HEK293 (cell line): ENCODE data around the gene KCNH8.
"Not testable (repeated sequence)": the region's sequence is repeated elsewhere in the genome, so short reads cannot be mapped to it uniquely, and the experiment has no call there.

Experiments used
- YY1 ChIP-seq: fragments of 450-650 bp; formaldehyde crosslinking; IDR thresholded peaks from 2 replicates; pipeline ENCODE4 v1.5.1; 2018; ENCODE audit warnings: missing biosample characterization, missing genetic modification characterization
- YY2 ChIP-seq: fragments of 450-650 bp; formaldehyde crosslinking; IDR thresholded peaks from 2 replicates; pipeline ENCODE4 v1.5.1; 2016; ENCODE audit warnings: missing biosample characterization, missing genetic modification characterization
- ZEB2 ChIP-seq: fragments of 450-650 bp; formaldehyde crosslinking; IDR thresholded peaks from 2 replicates; pipeline ENCODE4 v1.5.1; 2016; ENCODE audit warnings: missing biosample characterization, missing genetic modification characterization
- ZNF211 ChIP-seq: fragments of 450-650 bp; formaldehyde crosslinking; IDR thresholded peaks from 2 replicates; pipeline ENCODE4 v1.5.1; 2016; ENCODE audit warnings: low read depth, missing biosample characterization, missing genetic modification characterization
- ZNF426 ChIP-seq: fragments of 450-650 bp; formaldehyde crosslinking; IDR thresholded peaks from 2 replicates; pipeline ENCODE4 v1.5.1; 2017; ENCODE audit warnings: missing biosample characterization, missing genetic modification characterization, mild to moderate bottlenecking, inconsistent platforms, moderate library complexity
- TF ChIP-seq, protein P1 (sequence below): fragments of 450-650 bp; formaldehyde crosslinking; IDR thresholded peaks from 2 replicates; pipeline ENCODE4 v1.5.1; 2016; ENCODE audit warnings: missing biosample characterization, missing genetic modification characterization
- TF ChIP-seq, protein P2 (sequence below): fragments of 450-650 bp; formaldehyde crosslinking; IDR thresholded peaks from 2 replicates; pipeline ENCODE4 v1.5.1; 2016; ENCODE audit warnings: missing biosample characterization, missing genetic modification characterization
- TF ChIP-seq, protein P3 (sequence below): fragments of 450-650 bp; formaldehyde crosslinking; IDR thresholded peaks from 2 replicates; pipeline ENCODE4 v1.5.1; 2016; ENCODE audit warnings: missing biosample characterization, missing genetic modification characterization, borderline replicate concordance

DNA sequence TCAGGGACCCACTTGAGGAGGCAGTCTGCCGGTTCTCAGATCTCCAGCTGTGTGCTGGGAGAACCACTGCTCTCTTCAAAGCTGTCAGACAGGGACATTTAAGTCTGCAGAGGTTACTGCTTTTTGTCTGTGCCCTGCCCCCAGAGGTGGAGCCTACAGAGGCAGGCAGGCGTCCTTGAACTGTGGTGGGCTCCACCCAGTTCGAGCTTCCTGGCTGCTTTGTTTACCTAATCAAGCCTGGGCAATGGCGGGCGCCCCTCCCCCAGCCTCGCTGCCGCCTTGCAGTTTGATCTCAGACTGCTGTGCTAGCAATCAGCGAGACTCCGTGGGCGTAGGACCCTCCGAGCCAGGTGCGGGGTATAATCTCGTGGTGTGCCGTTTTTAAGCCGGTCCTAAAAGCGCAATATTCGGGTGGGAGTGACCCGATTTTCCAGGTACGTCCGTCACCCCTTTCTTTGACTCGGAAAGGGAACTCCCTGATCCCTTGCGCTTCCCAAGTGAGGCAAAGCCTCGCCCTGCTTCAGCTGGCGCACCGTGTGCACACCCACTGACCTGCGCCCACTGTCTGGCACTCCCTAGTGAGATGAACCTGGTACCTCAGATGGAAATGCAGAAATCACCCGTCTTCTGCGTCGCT lies 45.5 kb upstream of the KCNH8 start:
- TF ChIP-seq YY1 (tag by site-specific recombination); ZNF426; YY2 (tag by site-specific recombination); ZEB2; ZNF211 (tag by site-specific recombination): not testable (repeated sequence)
- TF ChIP-seq, protein P1, sequence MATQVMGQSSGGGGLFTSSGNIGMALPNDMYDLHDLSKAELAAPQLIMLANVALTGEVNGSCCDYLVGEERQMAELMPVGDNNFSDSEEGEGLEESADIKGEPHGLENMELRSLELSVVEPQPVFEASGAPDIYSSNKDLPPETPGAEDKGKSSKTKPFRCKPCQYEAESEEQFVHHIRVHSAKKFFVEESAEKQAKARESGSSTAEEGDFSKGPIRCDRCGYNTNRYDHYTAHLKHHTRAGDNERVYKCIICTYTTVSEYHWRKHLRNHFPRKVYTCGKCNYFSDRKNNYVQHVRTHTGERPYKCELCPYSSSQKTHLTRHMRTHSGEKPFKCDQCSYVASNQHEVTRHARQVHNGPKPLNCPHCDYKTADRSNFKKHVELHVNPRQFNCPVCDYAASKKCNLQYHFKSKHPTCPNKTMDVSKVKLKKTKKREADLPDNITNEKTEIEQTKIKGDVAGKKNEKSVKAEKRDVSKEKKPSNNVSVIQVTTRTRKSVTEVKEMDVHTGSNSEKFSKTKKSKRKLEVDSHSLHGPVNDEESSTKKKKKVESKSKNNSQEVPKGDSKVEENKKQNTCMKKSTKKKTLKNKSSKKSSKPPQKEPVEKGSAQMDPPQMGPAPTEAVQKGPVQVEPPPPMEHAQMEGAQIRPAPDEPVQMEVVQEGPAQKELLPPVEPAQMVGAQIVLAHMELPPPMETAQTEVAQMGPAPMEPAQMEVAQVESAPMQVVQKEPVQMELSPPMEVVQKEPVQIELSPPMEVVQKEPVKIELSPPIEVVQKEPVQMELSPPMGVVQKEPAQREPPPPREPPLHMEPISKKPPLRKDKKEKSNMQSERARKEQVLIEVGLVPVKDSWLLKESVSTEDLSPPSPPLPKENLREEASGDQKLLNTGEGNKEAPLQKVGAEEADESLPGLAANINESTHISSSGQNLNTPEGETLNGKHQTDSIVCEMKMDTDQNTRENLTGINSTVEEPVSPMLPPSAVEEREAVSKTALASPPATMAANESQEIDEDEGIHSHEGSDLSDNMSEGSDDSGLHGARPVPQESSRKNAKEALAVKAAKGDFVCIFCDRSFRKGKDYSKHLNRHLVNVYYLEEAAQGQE (tag by site-specific recombination), result not testable (repeated sequence)
- TF ChIP-seq, protein P2, sequence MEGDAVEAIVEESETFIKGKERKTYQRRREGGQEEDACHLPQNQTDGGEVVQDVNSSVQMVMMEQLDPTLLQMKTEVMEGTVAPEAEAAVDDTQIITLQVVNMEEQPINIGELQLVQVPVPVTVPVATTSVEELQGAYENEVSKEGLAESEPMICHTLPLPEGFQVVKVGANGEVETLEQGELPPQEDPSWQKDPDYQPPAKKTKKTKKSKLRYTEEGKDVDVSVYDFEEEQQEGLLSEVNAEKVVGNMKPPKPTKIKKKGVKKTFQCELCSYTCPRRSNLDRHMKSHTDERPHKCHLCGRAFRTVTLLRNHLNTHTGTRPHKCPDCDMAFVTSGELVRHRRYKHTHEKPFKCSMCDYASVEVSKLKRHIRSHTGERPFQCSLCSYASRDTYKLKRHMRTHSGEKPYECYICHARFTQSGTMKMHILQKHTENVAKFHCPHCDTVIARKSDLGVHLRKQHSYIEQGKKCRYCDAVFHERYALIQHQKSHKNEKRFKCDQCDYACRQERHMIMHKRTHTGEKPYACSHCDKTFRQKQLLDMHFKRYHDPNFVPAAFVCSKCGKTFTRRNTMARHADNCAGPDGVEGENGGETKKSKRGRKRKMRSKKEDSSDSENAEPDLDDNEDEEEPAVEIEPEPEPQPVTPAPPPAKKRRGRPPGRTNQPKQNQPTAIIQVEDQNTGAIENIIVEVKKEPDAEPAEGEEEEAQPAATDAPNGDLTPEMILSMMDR (tag by site-specific recombination), result not testable (repeated sequence)
- TF ChIP-seq, protein P3, sequence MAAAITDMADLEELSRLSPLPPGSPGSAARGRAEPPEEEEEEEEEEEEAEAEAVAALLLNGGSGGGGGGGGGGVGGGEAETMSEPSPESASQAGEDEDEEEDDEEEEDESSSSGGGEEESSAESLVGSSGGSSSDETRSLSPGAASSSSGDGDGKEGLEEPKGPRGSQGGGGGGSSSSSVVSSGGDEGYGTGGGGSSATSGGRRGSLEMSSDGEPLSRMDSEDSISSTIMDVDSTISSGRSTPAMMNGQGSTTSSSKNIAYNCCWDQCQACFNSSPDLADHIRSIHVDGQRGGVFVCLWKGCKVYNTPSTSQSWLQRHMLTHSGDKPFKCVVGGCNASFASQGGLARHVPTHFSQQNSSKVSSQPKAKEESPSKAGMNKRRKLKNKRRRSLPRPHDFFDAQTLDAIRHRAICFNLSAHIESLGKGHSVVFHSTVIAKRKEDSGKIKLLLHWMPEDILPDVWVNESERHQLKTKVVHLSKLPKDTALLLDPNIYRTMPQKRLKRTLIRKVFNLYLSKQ (tag by site-specific recombination), result not testable (repeated sequence)
